HepG2 (cell line): ENCODE measurements around the gene MAP3K8. TPM values are rescaled to one million over a fixed set of nuclear protein-coding genes. Genes with fewer than 3 reads are reported as not detected.

Source experiments
- AGO1 ChIP-seq: fragments of 200-400 bp; formaldehyde crosslinking; IDR thresholded peaks from 2 replicates; pipeline ENCODE4 v1.6.1; 2017; ENCODE audit warnings: mild to moderate bottlenecking, low read depth, low read length, moderate library complexity; ENCODE audit not compliant: poor library complexity, severe bottlenecking
- ARNTL ChIP-seq: sonication (generic); formaldehyde crosslinking; IDR thresholded peaks from 2 replicates; pipeline ENCODE4 v1.4.0; 2020; ENCODE audit warnings: mild to moderate bottlenecking, missing genetic modification reagents
- ATAD3A ChIP-seq: sonication (generic); formaldehyde crosslinking; IDR thresholded peaks from 2 replicates; pipeline ENCODE4 v1.4.0; 2020; ENCODE audit warnings: missing genetic modification reagents
- CBX2 ChIP-seq, 2 experiments: fragments of 200-600 bp in 1 of 2; sonication (generic); formaldehyde crosslinking in 1 of 2; IDR thresholded peaks; 2 replicates each; pipeline versions ENCODE4 v1.7.0 to v1.8.1; 2018 to 2022; ENCODE audit warnings: low read depth in 2 of 2, low read length in 1 of 2, mild to moderate bottlenecking in 1 of 2, missing genetic modification reagents in 1 of 2
- CHD2 ChIP-seq: IDR thresholded peaks from 2 replicates; pipeline ENCODE4 v1.6.1; 2011; ENCODE audit warnings: low read depth, low read length, improper control_type of control experiment
- ETV5 ChIP-seq: IDR thresholded peaks from 2 replicates; pipeline ENCODE4 v1.6.1; 2018; ENCODE audit warnings: missing biosample characterization, missing genetic modification reagents, inconsistent platforms, borderline replicate concordance
- FOSL1 ChIP-seq: sonication (generic); formaldehyde crosslinking; IDR thresholded peaks from 2 replicates; pipeline ENCODE4 v1.9.0; 2021; ENCODE audit warnings: missing genetic modification reagents, borderline replicate concordance
- MNT ChIP-seq: fragments of 450-650 bp; IDR thresholded peaks from 2 replicates; pipeline ENCODE4 v1.6.1; 2016
- PPARG ChIP-seq: conservative IDR thresholded peaks from 2 replicates; pipeline ENCODE4 v1.6.1; 2016; ENCODE audit warnings: missing biosample characterization, missing genetic modification reagents
- RBM22 ChIP-seq: fragments of 200-400 bp; formaldehyde crosslinking; optimal IDR thresholded peaks from 2 replicates; pipeline ENCODE3; 2017; ENCODE audit warnings: mild to moderate bottlenecking, low read length, moderate library complexity
- SRSF9 ChIP-seq: fragments of 200-400 bp; formaldehyde crosslinking; IDR thresholded peaks from 2 replicates; pipeline ENCODE4 v1.6.1; 2018; ENCODE audit warnings: borderline replicate concordance, mild to moderate bottlenecking, low read depth, low read length; ENCODE audit not compliant: insufficient read depth, poor library complexity, severe bottlenecking
- ZBTB43 ChIP-seq: sonication (generic); formaldehyde crosslinking; conservative IDR thresholded peaks from 2 replicates; pipeline ENCODE4 v1.4.0; 2020; ENCODE audit warnings: missing genetic modification reagents
- ZNF124 ChIP-seq: sonication (generic); formaldehyde crosslinking; IDR thresholded peaks from 2 replicates; pipeline ENCODE4 v1.4.0; 2020; ENCODE audit warnings: missing genetic modification reagents
- ZNF510 ChIP-seq: sonication (generic); formaldehyde crosslinking; IDR thresholded peaks from 2 replicates; pipeline ENCODE4 v1.4.0; 2020; ENCODE audit warnings: low read depth, mild to moderate bottlenecking, missing genetic modification reagents
- ZNF710 ChIP-seq: sonication (generic); formaldehyde crosslinking; IDR thresholded peaks from 2 replicates; pipeline ENCODE4 v1.5.0; 2020; ENCODE audit warnings: mild to moderate bottlenecking, missing genetic modification reagents, borderline replicate concordance
- ZNF777 ChIP-seq: sonication (generic); formaldehyde crosslinking; IDR thresholded peaks from 2 replicates; pipeline ENCODE4 v1.4.0; 2020; ENCODE audit warnings: missing genetic modification reagents
- ZNF784 ChIP-seq: sonication (generic); formaldehyde crosslinking; IDR thresholded peaks from 2 replicates; pipeline ENCODE4 v1.5.1; 2020; ENCODE audit warnings: missing genetic modification reagents, mild to moderate bottlenecking, borderline replicate concordance
- ZSCAN9 ChIP-seq: IDR thresholded peaks from 2 replicates; pipeline ENCODE4 v1.6.1; 2016; ENCODE audit warnings: borderline replicate concordance
- polyA plus RNA-seq, 8 experiments: library from polyadenylated mRNA; depleted of rRNA in 3 of 8; stranded (reverse) in 7 of 8; unstranded in 1 of 8; fragments of >200 nt; fragmentation: Illumina TruSeq in 4 of 8; extraction: Trizol in 4 of 8; gene quantifications; 2 replicates each; pipeline versions ENCODE4 v1.2.1 to v1.2.3, GENCODE V29; 2011 to 2016; ENCODE audit warnings: low read depth in 4 of 8, missing spikeins in 1 of 8, mixed read lengths in 1 of 8; ENCODE audit not compliant: insufficient read depth in 1 of 8
- total RNA-seq, 5 experiments: library from RNA; depleted of rRNA; stranded (reverse); fragments of >200 nt; fragmentation: Illumina TruSeq; extraction: Trizol; gene quantifications; 2 replicates each; pipeline ENCODE4 v1.2.3, GENCODE V29; 2016; ENCODE audit warnings: low read depth in 1 of 5
- TF ChIP-seq, protein P1 (sequence below): IDR thresholded peaks from 2 replicates; pipeline ENCODE4 v1.6.1; 2018; ENCODE audit warnings: missing genetic modification reagents
- TF ChIP-seq, protein P2 (sequence below): IDR thresholded peaks from 2 replicates; pipeline ENCODE4 v1.6.1; 2016; ENCODE audit warnings: low read depth

The MAP3K8 gene
- total and polyA plus RNA-seq, 2 of the 13 experiments (the other 11 are each of a cell fraction or from before 2014, with no cell fraction given), result 19.3 to 37.9 TPM

DNA sequence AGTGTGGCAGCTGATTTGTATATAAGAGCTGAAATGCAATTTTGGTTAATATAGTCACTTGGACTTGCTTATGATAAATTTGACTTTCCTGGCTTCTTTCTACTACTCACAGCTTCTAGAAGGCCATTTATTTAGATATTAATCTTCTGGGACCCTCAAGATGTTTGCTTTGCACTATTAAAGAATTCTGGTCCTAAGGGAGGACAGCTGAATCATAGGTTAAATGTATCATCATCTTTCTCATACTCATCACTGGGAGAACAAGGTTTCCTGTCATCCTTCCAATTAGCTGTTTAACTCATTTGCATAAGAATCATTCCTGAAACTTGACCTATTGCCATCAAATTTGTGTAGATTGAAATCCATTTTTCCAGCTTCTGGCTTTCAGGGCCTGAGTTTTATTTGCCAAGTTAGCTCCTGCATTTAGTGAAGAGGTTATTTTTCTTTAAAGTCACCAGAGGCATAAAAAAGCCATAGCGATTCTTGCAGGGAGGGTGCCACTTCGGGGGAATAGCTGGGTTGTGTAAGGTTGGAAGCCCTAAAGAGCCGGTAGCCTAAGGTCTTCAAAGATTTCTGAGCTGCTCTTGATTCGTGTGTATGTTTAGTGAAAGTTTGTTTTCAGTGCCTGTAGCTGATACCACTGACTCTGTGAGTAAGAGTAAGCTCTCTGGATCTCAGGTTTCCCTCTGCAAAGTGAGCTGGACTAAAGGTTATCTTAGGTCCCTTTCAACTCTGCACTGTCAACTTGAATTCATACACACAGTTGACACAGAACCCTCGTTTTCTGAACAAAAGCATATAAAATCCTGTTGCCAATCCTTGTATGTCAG, 4.3 kb downstream of the MAP3K8 start (continued):
- TF ChIP-seq CBX2 (IDR thresholded peaks at IDR 0.05; ENCODE audit: low read depth, low read length), result no peak
- no peak for TF ChIP-seq CBX2 (CRISPR knock-in tag; IDR thresholded peaks at IDR 0.05; ENCODE audit: low read depth)
- peak; percentile 65; the same call in 1 of the 2 replicates for TF ChIP-seq ZBTB43
- TF ChIP-seq AGO1, result no peak
- peak; percentile 76 for TF ChIP-seq PPARG (CRISPR knock-in tag)
- no peak for TF ChIP-seq ZNF510 (CRISPR knock-in tag)
- TF ChIP-seq, protein P1, sequence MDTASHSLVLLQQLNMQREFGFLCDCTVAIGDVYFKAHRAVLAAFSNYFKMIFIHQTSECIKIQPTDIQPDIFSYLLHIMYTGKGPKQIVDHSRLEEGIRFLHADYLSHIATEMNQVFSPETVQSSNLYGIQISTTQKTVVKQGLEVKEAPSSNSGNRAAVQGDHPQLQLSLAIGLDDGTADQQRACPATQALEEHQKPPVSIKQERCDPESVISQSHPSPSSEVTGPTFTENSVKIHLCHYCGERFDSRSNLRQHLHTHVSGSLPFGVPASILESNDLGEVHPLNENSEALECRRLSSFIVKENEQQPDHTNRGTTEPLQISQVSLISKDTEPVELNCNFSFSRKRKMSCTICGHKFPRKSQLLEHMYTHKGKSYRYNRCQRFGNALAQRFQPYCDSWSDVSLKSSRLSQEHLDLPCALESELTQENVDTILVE (CRISPR knock-in tag), result no peak; the same call in 1 of the 2 replicates
- no peak for TF ChIP-seq MNT
- no peak for TF ChIP-seq SRSF9
- no peak for TF ChIP-seq ZNF784 (CRISPR knock-in tag)
- no peak for TF ChIP-seq ZNF777 (CRISPR knock-in tag)
- TF ChIP-seq CHD2, result no peak
- no peak for TF ChIP-seq RBM22
- no peak; the same call in 1 of the 2 replicates for TF ChIP-seq ZSCAN9 (CRISPR knock-in tag)
- TF ChIP-seq ZNF710 (CRISPR knock-in tag), result peak; percentile 28; the same call in 1 of the 2 replicates
- TF ChIP-seq ETV5, result peak; percentile 16; the same call in 1 of the 2 replicates
- 0 out of 2 replicates have a peak, but pooled peaks have one; percentile 58 for TF ChIP-seq ZNF124 (CRISPR knock-in tag)
- no peak for TF ChIP-seq ATAD3A
- TF ChIP-seq FOSL1 (CRISPR knock-in tag), result no peak
- TF ChIP-seq ARNTL (CRISPR knock-in tag), result peak; percentile 48
- TF ChIP-seq, protein P2, sequence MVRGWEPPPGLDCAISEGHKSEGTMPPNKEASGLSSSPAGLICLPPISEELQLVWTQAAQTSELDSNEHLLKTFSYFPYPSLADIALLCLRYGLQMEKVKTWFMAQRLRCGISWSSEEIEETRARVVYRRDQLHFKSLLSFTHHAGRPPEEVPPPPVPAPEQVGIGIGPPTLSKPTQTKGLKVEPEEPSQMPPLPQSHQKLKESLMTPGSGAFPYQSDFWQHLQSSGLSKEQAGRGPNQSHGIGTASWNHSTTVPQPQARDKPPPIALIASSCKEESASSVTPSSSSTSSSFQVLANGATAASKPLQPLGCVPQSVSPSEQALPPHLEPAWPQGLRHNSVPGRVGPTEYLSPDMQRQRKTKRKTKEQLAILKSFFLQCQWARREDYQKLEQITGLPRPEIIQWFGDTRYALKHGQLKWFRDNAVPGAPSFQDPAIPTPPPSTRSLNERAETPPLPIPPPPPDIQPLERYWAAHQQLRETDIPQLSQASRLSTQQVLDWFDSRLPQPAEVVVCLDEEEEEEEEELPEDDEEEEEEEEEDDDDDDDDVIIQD (CRISPR knock-in tag), result no peak; the same call in 1 of the 2 replicates
